Effector memory CD4-positive, alpha-beta T cell (primary cell): ENCODE data around the gene EDEM2.

ENCODE experiments used
- DNase-seq, 3 donors: peaks; one replicate each; pipeline ENCODE4 v3.0.0-alpha.2; 2020
- H3K27ac ChIP-seq: 2 replicates; pipeline ENCODE4 v1.7.0; 2013; ENCODE audit warnings: mild to moderate bottlenecking, low read length, moderate library complexity; ENCODE audit not compliant: insufficient read depth, poor library complexity, severe bottlenecking
- H3K27me3 ChIP-seq: replicated peaks from 2 replicates; pipeline ENCODE4 v1.7.0; 2013; ENCODE audit warnings: mild to moderate bottlenecking, low read length; ENCODE audit not compliant: insufficient read depth, control insufficient read depth, poor library complexity, severe bottlenecking
- H3K36me3 ChIP-seq: 2 replicates; pipeline ENCODE4 v1.7.0; 2013; ENCODE audit warnings: mild to moderate bottlenecking, low read length, moderate library complexity; ENCODE audit not compliant: control insufficient read depth, insufficient read depth
- H3K4me1 ChIP-seq: 2 replicates; pipeline ENCODE4 v1.7.0; 2013; ENCODE audit warnings: low read length, mild to moderate bottlenecking; ENCODE audit not compliant: control insufficient read depth, insufficient read depth, poor library complexity, severe bottlenecking
- H3K4me3 ChIP-seq: 2 replicates; pipeline ENCODE4 v1.7.0; 2013; ENCODE audit warnings: low read length, low read depth, mild to moderate bottlenecking; ENCODE audit not compliant: insufficient read depth, poor library complexity, severe bottlenecking
- H3K9me3 ChIP-seq: 2 replicates; pipeline ENCODE4 v1.7.0; 2013; ENCODE audit warnings: mild to moderate bottlenecking, low read length, moderate library complexity; ENCODE audit not compliant: control insufficient read depth

EDEM2 gene

DNA sequence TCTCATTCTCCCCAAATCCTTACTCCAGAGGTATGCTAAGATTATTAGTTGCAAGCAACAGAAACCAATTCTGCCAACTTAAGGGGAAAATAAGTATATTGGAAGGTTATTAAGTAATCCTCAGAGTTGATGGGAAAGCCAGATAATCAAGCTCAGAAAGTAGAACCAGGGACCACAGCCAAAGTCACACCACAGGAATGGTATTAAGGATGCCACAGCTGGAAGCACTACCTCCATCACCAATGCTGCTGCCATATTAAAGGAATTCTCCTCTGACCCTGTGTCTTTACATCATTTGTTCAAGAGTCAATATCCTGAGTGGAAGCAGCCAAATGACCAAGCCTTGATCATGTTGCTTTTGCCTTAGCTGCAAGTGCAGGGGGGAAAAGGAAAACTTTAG lies 34.6 kb upstream of the EDEM2 start:
- H3K27me3 ChIP-seq, result no peaks in the 10 kb centered on the region
- H3K36me3 ChIP-seq, result no peaks in the 10 kb centered on the region
- no peak for DNase-seq

DNA sequence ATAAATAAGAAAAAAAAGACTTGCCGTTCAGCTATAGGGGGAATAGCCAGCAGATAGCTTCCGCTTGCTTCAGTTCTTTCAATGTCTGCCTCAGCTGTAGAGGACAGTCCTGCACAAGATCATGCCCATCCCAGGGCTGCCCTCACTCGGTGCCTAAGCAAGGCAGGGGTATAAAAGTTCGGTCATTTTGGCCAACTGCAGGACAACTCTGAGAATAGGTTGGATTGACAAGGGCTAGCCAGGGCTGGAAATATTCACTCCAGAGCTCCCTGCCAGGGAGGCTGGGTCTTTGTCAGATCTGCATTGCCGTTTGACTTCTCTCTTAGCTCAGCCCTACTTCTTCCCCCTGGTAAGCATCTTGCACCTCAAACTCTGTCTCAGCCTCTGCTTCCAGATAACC lies 33.1 kb upstream of the EDEM2 start:
- Histone ChIP-seq H3K4me1 (no peaks in the 10 kb centered on the region), H3K27me3 (no peaks in the 10 kb centered on the region), H3K27ac (no peak overlapping the region), H3K4me3 (no peak overlapping the region), H3K9me3 (no peaks in the 10 kb centered on the region), H3K36me3 (no peaks in the 10 kb centered on the region)
- no peak for DNase-seq

More for the DNA sequence above, 34.6 kb upstream of the EDEM2 start:
- Histone ChIP-seq H3K4me3 (no peak overlapping the region), H3K4me1 (no peaks in the 10 kb centered on the region), H3K9me3 (no peaks in the 10 kb centered on the region), H3K27ac (no peak overlapping the region)

DNA sequence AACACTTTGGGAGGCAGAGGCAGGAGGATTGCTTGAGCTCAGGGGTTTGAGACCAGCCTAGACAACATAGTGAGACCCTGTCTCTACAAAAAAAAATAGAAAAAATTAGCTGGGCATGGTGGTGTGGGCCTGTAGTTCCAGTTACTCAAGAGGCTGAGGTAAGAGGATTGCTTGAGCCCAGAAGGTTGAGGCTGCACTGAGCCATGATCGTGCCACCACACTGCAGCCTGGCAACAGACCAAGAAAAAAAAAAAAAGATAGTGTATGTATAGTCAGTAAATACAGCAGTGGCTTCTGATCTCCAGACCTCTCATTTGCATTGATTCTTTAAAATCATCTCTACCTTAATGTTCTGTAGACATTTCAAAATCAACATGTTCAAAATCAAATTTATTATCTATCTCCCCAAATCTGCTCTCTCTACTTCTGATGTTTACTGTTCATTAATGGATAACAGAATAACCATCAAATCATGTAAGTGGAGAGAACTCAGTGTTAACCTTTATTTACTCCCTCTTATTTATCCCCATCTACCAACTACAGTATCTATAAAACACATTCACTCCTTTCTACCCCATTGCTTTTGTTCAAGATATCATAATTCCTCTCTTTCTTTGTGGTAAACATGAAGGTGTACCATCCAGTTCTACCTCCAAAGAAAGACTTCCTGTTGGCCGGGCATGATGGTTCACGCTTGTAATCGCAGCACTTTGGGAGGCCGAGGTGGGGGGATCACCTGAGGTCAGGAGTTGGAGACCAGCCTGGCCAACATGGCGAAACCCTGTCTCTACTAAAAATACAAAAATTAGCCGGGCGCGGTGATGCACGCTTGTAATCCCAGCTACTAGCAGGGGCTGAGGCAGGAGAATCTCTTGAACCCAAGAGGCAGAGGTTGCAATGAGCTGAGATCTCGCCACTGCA lies 32.4 kb upstream of the EDEM2 start:
- no peaks in the 10 kb centered on the region for H3K36me3 ChIP-seq
- H3K9me3 ChIP-seq, result no peaks in the 10 kb centered on the region
- no peak overlapping the region for H3K27ac ChIP-seq
- DNase-seq, result no peak
- no peaks in the 10 kb centered on the region for H3K27me3 ChIP-seq
- no peak overlapping the region for H3K4me3 ChIP-seq
- H3K4me1 ChIP-seq, result no peaks in the 10 kb centered on the region

DNA sequence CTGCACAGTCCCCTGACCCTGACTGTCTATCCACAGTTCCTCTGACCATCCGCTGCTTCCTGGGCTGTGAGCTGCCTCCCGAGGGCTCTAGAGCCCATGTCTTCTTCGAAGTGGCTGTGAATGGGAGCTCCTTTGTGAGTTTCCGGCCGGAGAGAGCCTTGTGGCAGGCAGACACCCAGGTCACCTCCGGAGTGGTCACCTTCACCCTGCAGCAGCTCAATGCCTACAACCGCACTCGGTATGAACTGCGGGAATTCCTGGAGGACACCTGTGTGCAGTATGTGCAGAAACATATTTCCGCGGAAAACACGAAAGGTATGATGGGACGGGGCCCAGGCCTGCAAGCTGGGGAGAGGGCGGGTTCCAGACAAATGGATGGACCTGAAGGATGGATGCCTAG lies 29.0 kb upstream of the EDEM2 start:
- H3K4me1 ChIP-seq, result no peaks in the 10 kb centered on the region
- no peaks in the 10 kb centered on the region for H3K9me3 ChIP-seq
- no peak overlapping the region for H3K27ac ChIP-seq
- DNase-seq, result no peak
- no peaks in the 10 kb centered on the region for H3K27me3 ChIP-seq
- no peaks in the 10 kb centered on the region for H3K36me3 ChIP-seq
- no peak overlapping the region for H3K4me3 ChIP-seq

DNA sequence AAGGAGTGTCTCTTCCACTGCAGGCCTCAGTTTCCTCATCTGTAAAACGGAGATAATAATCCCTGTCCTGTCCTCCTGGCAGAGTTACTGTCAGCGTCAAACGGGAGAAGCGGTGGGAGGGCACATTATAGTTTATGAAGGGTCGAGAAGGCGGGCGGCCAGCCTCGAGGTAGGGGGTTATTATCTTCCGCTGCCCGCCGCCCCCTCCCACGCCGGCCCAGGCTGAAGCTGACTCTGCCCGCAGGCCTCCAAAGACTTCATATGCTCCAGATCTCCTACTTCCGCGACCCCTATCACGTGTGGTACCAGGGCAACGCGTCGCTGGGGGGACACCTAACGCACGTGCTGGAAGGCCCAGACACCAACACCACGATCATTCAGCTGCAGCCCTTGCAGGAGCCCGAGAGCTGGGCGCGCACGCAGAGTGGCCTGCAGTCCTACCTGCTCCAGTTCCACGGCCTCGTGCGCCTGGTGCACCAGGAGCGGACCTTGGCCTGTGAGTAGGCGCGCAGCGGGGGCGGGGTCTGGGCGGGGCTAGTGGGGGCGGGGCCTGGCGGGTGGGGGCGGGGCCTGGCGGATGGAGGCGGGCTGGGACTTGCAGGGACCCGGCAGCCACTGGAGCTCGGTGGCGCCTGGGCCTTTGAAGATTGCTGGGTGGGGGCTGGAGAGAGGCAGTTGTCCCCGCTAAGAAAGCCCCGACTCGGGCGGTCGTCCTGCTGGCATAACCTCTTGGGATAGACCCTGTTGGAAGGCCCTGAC lies 27.5 kb upstream of the EDEM2 start:
- Histone ChIP-seq H3K27ac (no peak overlapping the region), H3K4me1 (no peaks in the 10 kb centered on the region), H3K36me3 (no peaks in the 10 kb centered on the region), H3K9me3 (no peaks in the 10 kb centered on the region), H3K4me3 (no peak overlapping the region), H3K27me3 (no peaks in the 10 kb centered on the region)
- no peak for DNase-seq

DNA sequence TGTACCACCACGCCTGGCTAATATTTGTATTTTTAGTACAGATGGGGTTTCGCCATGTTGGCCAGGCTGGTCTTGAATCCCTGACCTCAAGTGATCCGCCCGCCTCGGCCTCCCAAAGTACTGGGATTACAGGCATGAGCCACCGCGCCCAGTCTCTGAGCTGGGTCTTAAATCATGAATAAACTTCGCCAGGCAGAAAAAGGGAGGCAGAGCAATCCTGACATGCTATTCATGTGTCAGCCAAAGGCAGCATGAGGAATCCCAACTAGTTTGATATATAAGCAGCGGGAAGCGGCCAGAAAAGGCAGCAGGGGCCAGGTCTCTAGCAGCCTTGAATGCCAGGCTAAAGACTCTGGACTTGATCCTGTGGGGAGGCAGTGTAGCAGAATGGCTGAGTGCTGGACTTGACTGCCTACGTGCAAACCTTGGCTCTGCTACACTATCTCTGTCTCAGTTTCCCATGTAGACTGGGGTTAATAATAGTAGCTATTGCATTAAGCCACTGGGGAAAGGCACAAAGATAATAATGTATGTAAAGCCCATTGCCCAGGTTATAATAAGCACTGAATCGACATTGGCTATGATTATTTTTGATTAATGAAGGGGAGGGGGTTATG lies 26.5 kb upstream of the EDEM2 start:
- no peaks in the 10 kb centered on the region for H3K27me3 ChIP-seq
- no peaks in the 10 kb centered on the region for H3K36me3 ChIP-seq
- no peak overlapping the region for H3K4me3 ChIP-seq
- no peaks in the 10 kb centered on the region for H3K9me3 ChIP-seq
- no peak for DNase-seq
- no peaks in the 10 kb centered on the region for H3K4me1 ChIP-seq
- H3K27ac ChIP-seq, result no peak overlapping the region

DNA sequence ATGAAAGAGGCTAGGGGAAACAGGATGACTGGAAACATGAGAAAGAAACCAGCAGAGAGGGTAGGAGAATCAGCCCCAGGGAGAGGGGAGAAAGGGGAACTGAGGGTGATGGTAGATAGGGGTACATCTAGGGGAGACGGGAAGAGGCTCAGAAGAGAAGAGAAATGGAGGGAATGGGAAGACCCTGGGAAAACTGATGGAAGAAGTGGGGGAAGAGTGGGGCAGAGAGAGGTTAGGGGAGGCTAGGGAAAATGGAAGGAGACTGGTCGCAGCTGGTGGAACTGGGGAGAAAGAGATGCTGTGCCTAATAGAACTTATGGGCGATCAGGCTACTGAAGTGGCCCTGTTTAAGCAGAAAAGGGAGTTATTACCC lies 25.3 kb upstream of the EDEM2 start:
- no peak for DNase-seq
- no peak overlapping the region for H3K27ac ChIP-seq
- H3K4me3 ChIP-seq, result no peak overlapping the region

DNA sequence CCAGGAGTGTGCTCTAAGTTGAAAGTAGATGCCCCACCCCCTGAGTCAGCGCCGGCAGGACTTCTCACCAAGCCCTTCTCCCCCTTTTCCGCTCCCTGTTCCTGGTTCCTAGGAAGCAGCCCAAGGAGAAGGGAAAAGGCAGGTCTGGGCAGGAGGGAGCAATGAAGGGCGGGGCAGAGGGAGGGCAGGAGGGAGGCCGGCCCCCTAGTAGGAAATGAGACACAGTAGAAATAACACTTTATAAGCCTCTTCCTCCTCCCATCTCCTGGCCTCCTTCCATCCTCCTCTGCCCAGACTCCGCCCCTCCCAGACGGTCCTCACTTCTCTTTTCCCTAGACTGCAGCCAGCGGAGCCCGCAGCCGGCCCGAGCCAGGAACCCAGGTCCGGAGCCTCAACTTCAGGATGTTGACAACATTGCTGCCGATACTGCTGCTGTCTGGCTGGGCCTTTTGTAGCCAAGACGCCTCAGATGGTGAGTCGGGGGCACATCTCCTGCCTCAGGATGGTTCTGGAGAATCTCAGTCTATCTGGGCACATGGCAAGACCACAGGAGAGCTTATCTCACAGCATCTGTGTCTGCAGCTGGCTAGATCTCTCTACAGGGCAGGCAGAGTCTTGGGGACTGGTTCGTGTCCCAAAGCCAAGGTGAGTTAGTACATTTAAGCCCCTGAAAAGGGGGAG lies 24.8 kb upstream of the EDEM2 start, which contains the start of gene PROCR:
Gene PROCR, plus strand, starts transcription at position 320 of the 681 bp plus-strand sequence. Its CDS starts 83 bp downstream, at position 403.
- Histone ChIP-seq H3K36me3 (no peaks in the 10 kb centered on the region), H3K4me1 (no peaks in the 10 kb centered on the region), H3K27me3 (no peaks in the 10 kb centered on the region), H3K4me3 (no peak within 1 kb of the TSS), H3K27ac (no peak within 1 kb of the TSS), H3K9me3 (no peaks in the 10 kb centered on the region)
- no peak for DNase-seq

More for the DNA sequence above, 25.3 kb upstream of the EDEM2 start:
- H3K27me3 ChIP-seq, result no peaks in the 10 kb centered on the region
- no peaks in the 10 kb centered on the region for H3K9me3 ChIP-seq
- H3K36me3 ChIP-seq, result no peaks in the 10 kb centered on the region
- no peaks in the 10 kb centered on the region for H3K4me1 ChIP-seq

DNA sequence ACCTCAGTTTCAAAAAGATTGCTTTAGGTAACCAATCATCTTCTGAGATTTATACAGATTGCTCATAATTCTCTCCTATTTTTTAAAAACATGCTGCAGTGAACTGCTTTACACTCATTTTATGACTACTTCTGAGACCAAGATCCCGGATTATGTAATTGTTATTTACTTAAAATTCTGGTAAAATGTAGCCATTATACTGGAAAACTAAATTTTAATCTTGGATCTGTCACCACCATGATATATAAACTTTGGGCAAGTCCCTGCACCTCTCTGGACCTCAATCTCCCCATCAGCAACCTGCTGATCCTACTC lies 24.3 kb upstream of the EDEM2 start:
- no peaks in the 10 kb centered on the region for H3K4me1 ChIP-seq
- H3K27me3 ChIP-seq, result no peaks in the 10 kb centered on the region
- no peaks in the 10 kb centered on the region for H3K36me3 ChIP-seq
- H3K27ac ChIP-seq, result no peak overlapping the region
- H3K4me3 ChIP-seq, result no peak overlapping the region
- DNase-seq, result no peak
- no peaks in the 10 kb centered on the region for H3K9me3 ChIP-seq
